Middle frontal gyrus (tissue), 1 donor: ENCODE results near the gene MYO15B.
"Not testable (repeated sequence)": the region's sequence is repeated elsewhere in the genome, so short reads cannot be mapped to it uniquely, and the experiment has no call there.

Source experiments
- DNase-seq: peaks from one replicate; pipeline ENCODE4 v3.0.0-alpha.2; 2015; ENCODE audit warnings: low spot score; ENCODE audit errors: extremely low spot score

MYO15B gene

DNA sequence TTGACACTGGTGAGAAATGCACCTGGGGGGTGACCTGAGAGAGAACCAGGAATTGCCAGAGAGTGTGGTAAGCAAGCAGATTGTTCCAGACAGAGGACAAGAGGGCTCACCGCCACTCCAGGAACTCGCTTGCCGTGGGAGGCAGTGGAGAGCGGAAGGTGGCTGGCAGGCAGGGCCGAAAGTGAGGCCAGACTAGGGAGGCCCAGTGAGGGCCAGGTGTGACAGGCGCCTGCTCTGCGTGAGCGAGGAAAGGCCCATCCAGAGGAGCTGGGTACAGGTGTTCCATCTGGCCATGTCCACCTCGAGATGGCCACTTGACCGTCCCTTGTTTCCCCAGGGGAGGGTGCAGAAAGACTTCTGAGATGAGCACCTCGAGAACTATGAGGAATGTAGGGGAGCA is 11.9 kb upstream of the MYO15B start:
- DNase-seq, result no peak

GRCh38 chr17:75576661-75577060 is 10.9 kb upstream of the MYO15B start:
- DNase-seq, result no peak

DNA sequence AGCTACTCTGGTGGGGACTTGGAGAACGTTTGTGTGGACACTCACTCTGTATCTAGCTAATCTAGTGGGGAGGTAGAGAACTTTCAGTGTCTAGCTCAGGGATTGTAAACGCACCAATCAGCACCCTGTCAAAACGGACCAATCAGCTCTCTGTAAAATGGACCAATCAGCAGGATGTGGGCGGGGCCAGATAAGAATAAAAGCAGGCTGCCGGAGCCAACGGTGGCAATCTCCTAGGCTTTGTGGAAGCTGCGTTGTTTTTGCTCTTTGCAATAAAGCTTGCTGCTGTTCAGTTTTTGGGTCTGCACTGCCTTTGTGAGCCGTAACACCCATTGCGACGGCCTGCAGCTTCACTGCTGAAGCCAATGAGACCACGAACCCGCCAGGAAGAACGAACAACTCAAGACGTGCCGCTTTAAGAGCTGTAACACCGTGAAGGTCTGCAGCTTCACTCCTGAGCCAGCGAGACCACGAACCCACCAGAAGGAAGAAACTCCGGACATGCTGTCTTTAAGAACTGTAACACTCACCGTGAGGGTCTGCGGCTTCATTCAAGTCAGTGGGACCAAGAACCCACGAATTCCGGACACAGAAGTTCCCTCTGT is 6.4 kb upstream of the MYO15B start:
- not testable (repeated sequence) for DNase-seq

DNA sequence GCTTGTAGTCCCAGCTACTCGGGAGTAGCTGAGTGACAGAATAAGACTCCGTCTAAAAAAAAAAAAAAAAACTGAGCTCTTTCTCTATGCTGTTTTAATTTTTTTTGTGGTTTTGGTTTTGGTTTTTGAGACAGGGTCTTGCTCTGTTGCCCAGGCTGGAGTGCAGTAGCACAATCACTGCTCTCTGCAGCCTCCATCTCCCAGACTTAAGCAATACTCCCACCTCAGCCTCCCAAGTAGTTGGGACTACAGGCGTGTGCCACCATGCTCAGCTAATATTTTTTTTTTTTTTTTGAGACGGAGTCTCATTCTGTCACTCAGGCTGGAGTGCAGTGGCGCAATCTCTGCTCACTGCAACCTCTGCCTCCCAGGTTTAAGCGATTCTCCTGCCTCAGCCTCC is 4.4 kb upstream of the MYO15B start:
- not testable (repeated sequence) for DNase-seq

DNA sequence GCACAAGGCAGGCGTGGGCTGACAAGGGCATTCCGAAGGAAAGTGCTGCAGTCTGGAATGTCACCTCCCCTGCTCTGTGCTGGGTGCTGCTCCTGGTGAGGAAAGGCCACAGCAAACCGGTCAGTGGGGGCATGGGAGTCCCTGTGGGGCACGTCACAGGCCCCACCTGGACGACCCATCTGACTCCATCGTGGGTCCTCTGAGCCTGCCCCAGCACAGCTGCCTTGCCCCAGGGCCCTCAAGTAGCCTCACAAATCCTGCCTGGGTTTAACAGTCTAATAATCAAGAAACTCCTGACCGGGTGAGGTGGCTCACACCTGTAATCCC is 2.8 kb upstream of the MYO15B start:
- no peak for DNase-seq

DNA sequence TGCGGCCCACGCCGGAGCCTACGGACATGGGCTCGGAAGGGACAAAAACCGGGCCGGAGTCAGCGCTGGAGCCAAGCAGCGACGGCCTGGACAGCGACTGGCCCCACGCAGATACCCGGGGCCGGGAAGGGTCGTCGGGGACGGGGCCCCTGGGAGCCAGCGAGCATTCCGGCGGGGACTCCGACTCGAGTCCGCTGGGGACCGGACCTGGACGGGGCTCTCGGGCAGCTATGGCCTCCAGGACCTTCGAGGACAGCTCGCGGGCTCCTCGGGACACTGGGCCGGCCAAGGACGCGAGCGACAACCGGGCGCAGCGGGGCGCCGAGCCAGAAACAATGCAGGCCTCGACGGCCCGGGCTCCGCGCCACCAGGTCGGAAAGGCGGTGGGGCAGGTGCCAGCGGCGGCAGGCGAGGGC is 1.0 kb downstream of the MYO15B start:
- no peak for DNase-seq

GRCh38 chr17:75589012-75589918 is 1.7 kb downstream of the MYO15B start:
- DNase-seq, result peak; percentile 59

DNA sequence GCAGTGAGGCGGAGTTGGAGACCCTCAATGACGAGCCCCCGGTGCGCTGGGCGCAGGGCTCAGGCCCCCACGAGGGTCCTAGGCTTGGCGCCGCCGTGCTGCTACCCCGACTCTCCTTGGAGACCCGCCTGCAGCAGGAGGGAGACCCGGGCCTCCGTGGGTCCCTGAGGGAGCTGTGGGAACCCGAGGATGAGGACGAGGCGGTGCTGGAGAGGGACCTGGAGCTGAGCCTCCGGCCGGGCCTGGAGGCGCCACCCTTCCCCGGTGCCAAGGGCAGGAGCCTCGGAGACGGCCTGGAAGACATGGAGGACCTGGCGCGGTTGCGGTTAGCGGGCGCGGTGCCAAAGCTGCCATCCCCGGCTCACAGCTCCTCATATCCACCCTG is 2.3 kb downstream of the MYO15B start:
- DNase-seq, result no peak

- no peak for DNase-seq
These were observed 2.7 kb downstream of the MYO15B start for GRCh38 chr17:75590314-75590761.

- no peak for DNase-seq
These were observed 3.5 kb downstream of the MYO15B start for GRCh38 chr17:75590849-75591721.

DNA sequence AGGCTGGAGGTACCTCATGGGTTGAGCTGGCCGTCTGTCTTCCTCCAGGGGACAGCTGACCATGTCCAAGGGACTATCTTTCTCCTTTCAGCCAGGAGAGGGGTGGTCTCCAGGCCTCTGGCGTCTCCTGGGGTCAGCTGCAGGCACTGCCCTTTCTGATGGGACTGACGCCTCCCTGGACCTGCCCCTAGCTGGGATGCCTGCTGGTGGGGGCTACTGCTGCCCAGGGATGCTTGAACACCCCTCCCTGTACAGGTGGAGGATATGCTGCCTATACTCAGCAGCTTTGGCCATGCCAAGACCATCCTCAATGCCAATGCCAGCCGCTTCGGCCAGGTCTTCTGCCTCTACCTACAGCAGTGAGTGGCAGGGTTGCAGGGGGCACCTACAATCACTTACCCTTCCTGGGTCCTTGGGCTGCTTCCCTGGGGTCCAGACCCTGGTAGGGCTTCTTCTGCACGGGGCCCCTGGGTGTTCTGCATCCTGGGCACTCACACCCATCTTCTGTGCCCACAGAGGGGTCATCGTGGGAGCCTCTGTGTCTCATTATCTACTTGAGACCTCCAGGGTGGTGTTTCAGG is 4.2 kb downstream of the MYO15B start:
- no peak for DNase-seq

DNA sequence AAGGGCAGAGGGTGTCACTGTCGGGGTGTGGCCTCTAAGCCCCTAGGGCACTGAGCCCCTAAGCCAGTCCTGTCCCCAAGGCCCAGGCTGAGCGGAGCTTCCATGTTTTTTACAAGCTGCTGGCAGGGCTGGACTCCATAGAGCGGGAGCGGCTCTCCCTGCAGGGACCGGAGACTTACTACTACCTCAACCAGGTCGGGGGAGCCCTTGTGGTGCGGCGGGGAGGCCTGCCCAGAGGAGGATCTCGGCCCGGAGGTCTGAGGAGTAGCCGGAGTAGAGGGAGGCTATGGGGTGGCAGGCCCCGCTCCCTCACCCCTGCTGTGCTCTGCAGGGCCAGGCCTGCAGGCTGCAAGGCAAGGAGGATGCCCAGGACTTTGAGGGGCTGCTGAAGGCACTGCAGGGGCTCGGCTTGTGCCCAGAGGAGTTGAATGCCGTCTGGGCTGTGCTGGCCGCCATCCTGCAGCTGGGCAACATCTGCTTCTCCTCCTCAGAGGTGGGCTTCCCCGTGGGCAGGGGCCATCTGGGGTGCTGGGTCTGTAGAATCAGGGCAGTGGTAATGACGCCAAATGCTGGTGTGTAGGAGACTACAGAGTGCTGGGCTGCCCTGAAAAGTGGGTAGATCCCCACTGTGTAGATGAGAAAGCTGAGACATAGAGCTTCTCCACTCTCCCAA is 4.9 kb downstream of the MYO15B start:
- DNase-seq, result no peak

DNA sequence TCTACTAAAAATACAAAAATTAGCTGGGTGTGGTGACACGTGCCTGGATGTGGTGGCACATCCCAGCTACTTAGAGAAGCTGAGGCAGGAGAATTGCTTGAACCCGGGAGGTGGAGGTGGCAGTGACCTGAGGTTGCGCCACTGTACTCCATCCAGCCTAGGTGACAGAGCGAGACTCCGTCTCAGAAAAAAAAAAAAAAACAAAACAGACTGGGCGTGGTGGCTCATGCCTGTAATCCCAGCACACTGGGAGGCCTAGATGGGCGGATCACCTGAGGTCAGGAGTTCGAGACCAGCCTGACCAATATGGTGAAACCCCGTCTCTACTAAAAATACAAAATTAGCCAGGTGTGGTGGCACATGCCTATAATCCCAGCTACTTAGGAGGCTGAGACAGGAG is 5.8 kb downstream of the MYO15B start:
- not testable (repeated sequence) for DNase-seq

- no peak for DNase-seq
These were observed 7.1 kb downstream of the MYO15B start for GRCh38 chr17:75594499-75595283.

- no peak for DNase-seq
These were observed 7.8 kb downstream of the MYO15B start for GRCh38 chr17:75595284-75595919.

GRCh38 chr17:75595920-75596313 is 8.3 kb downstream of the MYO15B start:
- no peak for DNase-seq

DNA sequence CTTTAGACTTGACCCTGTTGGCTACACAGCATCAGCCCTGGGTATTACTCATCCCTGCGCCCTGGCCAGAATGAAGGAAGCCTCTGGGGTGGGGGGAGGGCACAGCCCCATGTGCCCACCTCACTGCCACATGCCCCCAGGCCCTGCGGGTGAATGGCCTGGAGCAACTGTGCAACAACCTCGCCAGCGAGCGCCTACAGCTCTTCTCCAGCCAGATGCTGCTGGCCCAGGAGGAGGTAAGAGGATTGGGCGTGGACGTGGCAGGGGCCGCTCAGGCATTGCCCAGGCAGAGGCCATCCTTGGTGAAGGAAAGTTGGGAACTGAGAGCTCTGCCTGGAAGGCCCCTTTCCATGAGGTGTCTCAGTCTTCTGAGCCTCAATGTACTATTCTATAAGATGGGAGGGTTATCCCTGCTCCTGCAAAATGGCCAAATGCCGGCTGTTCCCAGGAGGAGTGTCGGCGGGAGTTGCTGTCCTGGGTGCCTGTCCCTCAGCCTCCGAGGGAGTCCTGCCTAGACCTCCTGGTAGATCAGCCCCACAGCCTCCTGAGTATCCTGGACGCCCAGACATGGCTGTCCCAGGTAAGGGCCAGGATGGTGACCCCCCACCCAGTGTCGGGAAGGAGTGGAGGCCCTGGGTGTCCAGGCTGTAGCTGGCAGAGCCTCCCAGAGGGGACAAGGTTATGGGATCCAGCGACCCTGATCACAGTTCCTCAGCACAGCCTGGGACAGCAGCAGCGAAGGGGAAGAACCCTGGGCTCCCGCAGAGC is 8.9 kb downstream of the MYO15B start:
- no peak for DNase-seq

DNA sequence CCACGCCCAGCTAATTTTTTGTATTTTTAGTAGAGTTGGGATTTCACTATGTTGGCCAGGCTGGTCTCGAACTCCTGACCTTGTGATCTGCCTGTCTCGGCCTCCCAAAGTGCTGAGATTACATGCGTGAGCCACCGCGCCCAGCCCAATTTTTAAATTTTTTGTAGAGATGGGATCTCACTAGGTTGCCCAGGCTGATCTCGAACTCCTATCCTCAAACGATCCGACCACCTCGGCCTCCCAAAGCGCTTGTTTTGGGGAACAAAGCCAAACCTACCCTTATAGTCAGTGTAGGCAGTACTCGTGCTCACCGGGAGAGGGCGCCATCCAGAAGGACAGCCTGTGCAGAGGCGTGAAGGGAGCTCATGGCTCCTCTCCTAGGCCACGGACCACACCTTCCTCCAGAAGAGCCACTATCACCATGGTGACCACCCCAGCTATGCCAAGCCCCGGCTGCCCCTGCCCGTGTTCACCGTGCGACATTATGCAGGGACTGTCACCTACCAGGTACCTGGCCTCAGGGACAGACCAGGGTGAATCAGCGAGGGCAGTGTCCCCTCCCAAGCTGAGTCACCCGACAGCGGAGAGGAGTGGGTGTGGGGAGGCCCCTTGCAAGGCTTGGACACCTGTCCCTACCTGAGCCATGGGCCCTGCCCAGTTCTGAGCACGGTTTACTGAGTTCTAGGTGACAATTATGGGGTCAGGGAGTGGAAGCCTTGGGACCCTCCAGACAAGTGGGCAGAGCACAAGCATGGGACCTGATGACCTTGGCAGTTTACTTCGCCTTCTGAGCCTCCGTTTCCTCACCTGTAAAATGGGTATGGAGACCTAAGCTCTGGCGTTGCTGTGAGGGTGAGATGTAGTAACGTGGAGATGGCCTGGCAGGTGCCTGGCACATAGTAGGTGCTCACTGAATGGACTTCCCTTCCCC is 13.7 kb downstream of the MYO15B start:
- DNase-seq, result no peak
